GM23338 (cell line): ENCODE results near the gene EGLN2. TPM values are rescaled to one million over a fixed set of nuclear protein-coding genes. Genes with fewer than 3 reads are reported as not detected.
A peak's percentile ranks its signal among the peaks of the same experiment; 100 is the strongest.

ENCODE experiments used
- ATAC-seq: fragments of 200-7000 bp; cut with Tn5 transposase; 3 replicates; pipeline ENCODE4 v1.9.1; 2020
- DNase-seq: peaks from one replicate; pipeline ENCODE4 v3.0.0-alpha.2; 2015; ENCODE audit warnings: low spot score
- H2AFZ ChIP-seq: fragments of 200-600 bp; sonication (generic); 2 replicates; pipeline ENCODE4 v1.8.0; 2016; ENCODE audit warnings: antibody characterized with exemption, mild to moderate bottlenecking, moderate library complexity
- H3F3A ChIP-seq: fragments of 200-600 bp; sonication (generic); replicated peaks from 2 replicates; pipeline ENCODE4 v1.8.0; 2017; ENCODE audit warnings: antibody characterized with exemption, mixed run types, low read depth
- H3K27ac ChIP-seq: fragments of 200-600 bp; sonication (generic); 2 replicates; pipeline ENCODE4 v1.6.1; 2016; ENCODE audit warnings: low read depth
- H3K27me3 ChIP-seq: fragments of 200-600 bp; sonication (generic); 2 replicates; pipeline ENCODE4 v1.8.0; 2016; ENCODE audit warnings: mild to moderate bottlenecking, mixed run types, moderate library complexity; ENCODE audit not compliant: insufficient read depth
- H3K36me3 ChIP-seq: fragments of 200-600 bp; sonication (generic); 2 replicates; pipeline ENCODE4 v1.8.0; 2016; ENCODE audit warnings: mild to moderate bottlenecking; ENCODE audit not compliant: insufficient read depth
- H3K4me1 ChIP-seq: fragments of 200-600 bp; sonication (generic); 2 replicates; pipeline ENCODE4 v1.8.0; 2016; ENCODE audit warnings: mild to moderate bottlenecking, moderate library complexity; ENCODE audit not compliant: insufficient read depth
- H3K4me2 ChIP-seq: fragments of 200-600 bp; sonication (generic); 2 replicates; pipeline ENCODE4 v1.7.1; 2017; ENCODE audit warnings: mixed run types
- H3K4me3 ChIP-seq: fragments of 200-600 bp; sonication (generic); 2 replicates; pipeline ENCODE4 v1.6.1; 2016; ENCODE audit warnings: mixed run types
- H3K79me2 ChIP-seq: fragments of 200-600 bp; sonication (generic); replicated peaks from 2 replicates; pipeline ENCODE4 v1.8.0; 2017; ENCODE audit warnings: mild to moderate bottlenecking; ENCODE audit not compliant: insufficient read depth
- H3K9me2 ChIP-seq: fragments of 200-600 bp; sonication (generic); 2 replicates; pipeline ENCODE4 v1.8.0; 2017; ENCODE audit not compliant: insufficient read depth
- H4K20me1 ChIP-seq: fragments of 200-600 bp; sonication (generic); replicated peaks from 2 replicates; pipeline ENCODE4 v1.8.0; 2017; ENCODE audit warnings: mild to moderate bottlenecking; ENCODE audit not compliant: insufficient read depth
- H3K27ac Mint-ChIP-seq: 2 replicates; pipeline ENCODE4 v1.8.0; 2020; ENCODE audit warnings: inconsistent platforms, mild to moderate bottlenecking, moderate library complexity, mixed read lengths
- H3K27me3 Mint-ChIP-seq: 3 replicates; pipeline ENCODE4 v1.8.0; 2022; ENCODE audit warnings: low read depth, mild to moderate bottlenecking, moderate library complexity, mixed read lengths, inconsistent platforms; ENCODE audit not compliant: insufficient read depth, poor library complexity
- H3K36me3 Mint-ChIP-seq: 3 replicates; pipeline ENCODE4 v1.8.0; 2021; ENCODE audit warnings: low read depth, mild to moderate bottlenecking, inconsistent platforms, moderate library complexity, mixed read lengths
- H3K4me1 Mint-ChIP-seq: 3 replicates; pipeline ENCODE4 v1.8.0; 2020; ENCODE audit warnings: mild to moderate bottlenecking, inconsistent platforms, mixed read lengths
- H3K4me3 Mint-ChIP-seq: 3 replicates; pipeline ENCODE4 v1.8.0; 2021; ENCODE audit warnings: moderate library complexity, mild to moderate bottlenecking, inconsistent platforms, mixed read lengths
- H3K9me3 Mint-ChIP-seq: 3 replicates; pipeline ENCODE4 v1.8.0; 2020; ENCODE audit warnings: moderate library complexity, mild to moderate bottlenecking, inconsistent platforms, mixed read lengths
- CREB1 ChIP-seq: fragments of 250-450 bp; sonication (Bioruptor Pico); IDR thresholded peaks from 2 replicates; pipeline ENCODE4 v1.5.0; 2020; ENCODE audit warnings: low read depth, mild to moderate bottlenecking, moderate library complexity
- CTCF ChIP-seq, 2 experiments: fragments of 200-600 bp in 1 of 2; sonication (generic) in 1 of 2; conservative IDR thresholded peaks; 2 replicates each; pipeline versions ENCODE4 v1.5.1 to v1.6.1; 2016 to 2017; ENCODE audit warnings: antibody characterized with exemption in 2 of 2, low read depth in 2 of 2, mild to moderate bottlenecking in 2 of 2, moderate library complexity in 1 of 2
- EZH2 ChIP-seq: fragments of 200-600 bp; sonication (generic); IDR thresholded peaks from one replicate; pipeline ENCODE4 v1.8.0; 2017; ENCODE audit warnings: antibody characterized with exemption, mild to moderate bottlenecking, low read depth; ENCODE audit not compliant: unreplicated experiment
- EZH2phosphoT487 ChIP-seq: fragments of 200-600 bp; sonication (generic); IDR thresholded peaks from one replicate; pipeline ENCODE4 v1.8.1; 2018; ENCODE audit warnings: antibody characterized with exemption; ENCODE audit not compliant: unreplicated experiment
- JUNB ChIP-seq: IDR thresholded peaks from one replicate; pipeline ENCODE4 v1.6.1; 2016; ENCODE audit warnings: antibody characterized with exemption; ENCODE audit not compliant: unreplicated experiment
- NANOG ChIP-seq: IDR thresholded peaks from 2 replicates; pipeline ENCODE4 v1.6.1; 2016; ENCODE audit warnings: antibody characterized with exemption, borderline replicate concordance
- POLR2AphosphoS5 ChIP-seq: IDR thresholded peaks from 2 replicates; pipeline ENCODE4 v1.6.1; 2016; ENCODE audit warnings: antibody characterized with exemption, low read depth
- STAT1 ChIP-seq: IDR thresholded peaks from one replicate; pipeline ENCODE4 v1.6.1; 2016; ENCODE audit warnings: antibody characterized with exemption; ENCODE audit not compliant: unreplicated experiment
- ZNF114 ChIP-seq: fragments of 250-450 bp; sonication (Bioruptor Pico); IDR thresholded peaks from 2 replicates; pipeline ENCODE4 v1.5.0; 2020; ENCODE audit warnings: mild to moderate bottlenecking, moderate library complexity
- ZNF331 ChIP-seq: fragments of 250-450 bp; sonication (Bioruptor Pico); IDR thresholded peaks from 2 replicates; pipeline ENCODE4 v1.5.0; 2020; ENCODE audit warnings: low read depth, mild to moderate bottlenecking, moderate library complexity
- ZNF462 ChIP-seq: fragments of 250-450 bp; sonication (Bioruptor Pico); IDR thresholded peaks from 2 replicates; pipeline ENCODE4 v1.5.0; 2020; ENCODE audit warnings: mild to moderate bottlenecking, moderate library complexity
- polyA plus RNA-seq: library from polyadenylated mRNA; unstranded; fragments of >200 nt; fragmentation: Nextera tagmentation; extraction: Ambion mirVana; gene quantifications from 2 replicates; pipeline ENCODE4 v1.2.1, GENCODE V29; 2016
- total RNA-seq: library from RNA; depleted of rRNA; stranded (reverse); fragments of >200 nt; shearing (Covaris generic); gene quantifications from 2 replicates; pipeline ENCODE4 v1.2.3, GENCODE V29; 2014
- TF ChIP-seq, protein P1 (sequence below): IDR thresholded peaks from one replicate; pipeline ENCODE4 v1.6.1; 2018; ENCODE audit warnings: antibody characterized with exemption; ENCODE audit not compliant: unreplicated experiment
- TF ChIP-seq, protein P2 (sequence below): IDR thresholded peaks from 2 replicates; pipeline ENCODE4 v1.6.1; 2016; ENCODE audit warnings: antibody characterized with exemption

Gene EGLN2
- total and polyA plus RNA-seq, 2 experiments from 2014 or later = 59.9 to 118 TPM

DNA sequence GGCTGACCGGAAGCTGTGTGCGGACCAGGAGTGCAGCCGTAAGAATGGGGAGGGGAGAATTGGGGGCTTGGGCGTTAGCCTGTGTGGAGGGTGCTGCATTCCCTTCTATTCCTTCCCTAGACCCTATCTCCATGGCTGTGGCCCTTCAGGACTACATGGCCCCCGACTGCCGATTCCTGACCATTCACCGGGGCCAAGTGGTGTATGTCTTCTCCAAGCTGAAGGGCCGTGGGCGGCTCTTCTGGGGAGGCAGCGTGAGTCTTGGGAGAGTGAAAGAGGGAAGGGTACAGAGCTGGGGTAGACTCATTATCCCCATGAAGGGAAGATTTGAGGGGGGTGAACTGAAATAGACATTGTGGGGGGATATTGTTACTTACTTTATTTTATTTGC is 23.4 kb upstream of the EGLN2 start:
- H3K9me2 ChIP-seq = no peaks in the 10 kb centered on the region
- ATAC-seq = no peak
- Mint-ChIP-seq H3K4me3 (no peak overlapping the region), H3K27ac (peak overlapping the region; percentile 72), H3K27me3 (peaks cover 15% of the 10 kb centered on the region), H3K36me3 (peaks cover 9% of the 10 kb centered on the region; the same call in 2 of the 3 replicates), H3K4me1 (peaks cover 20% of the 10 kb centered on the region), H3K9me3 (peaks cover 7% of the 10 kb centered on the region)
- H3F3A ChIP-seq = peaks cover 5% of the 10 kb centered on the region; the same call in 1 of the 2 replicates
- H3K79me2 ChIP-seq = peaks cover 5% of the 10 kb centered on the region
- TF ChIP-seq EZH2 (no peak), ZNF114 (no peak), ZNF331 (no peak), CREB1 (CRISPR knock-in tag) (no peak), EZH2phosphoT487 (no peak), POLR2AphosphoS5 (no peak), NANOG (no peak), JUNB (no peak), CTCF (conservative IDR thresholded peaks at IDR 0.05; ENCODE audit: low read depth in 2 of 2) (no peak), STAT1 (no peak), ZNF462 (CRISPR knock-in tag) (no peak)
- TF ChIP-seq, protein P1, sequence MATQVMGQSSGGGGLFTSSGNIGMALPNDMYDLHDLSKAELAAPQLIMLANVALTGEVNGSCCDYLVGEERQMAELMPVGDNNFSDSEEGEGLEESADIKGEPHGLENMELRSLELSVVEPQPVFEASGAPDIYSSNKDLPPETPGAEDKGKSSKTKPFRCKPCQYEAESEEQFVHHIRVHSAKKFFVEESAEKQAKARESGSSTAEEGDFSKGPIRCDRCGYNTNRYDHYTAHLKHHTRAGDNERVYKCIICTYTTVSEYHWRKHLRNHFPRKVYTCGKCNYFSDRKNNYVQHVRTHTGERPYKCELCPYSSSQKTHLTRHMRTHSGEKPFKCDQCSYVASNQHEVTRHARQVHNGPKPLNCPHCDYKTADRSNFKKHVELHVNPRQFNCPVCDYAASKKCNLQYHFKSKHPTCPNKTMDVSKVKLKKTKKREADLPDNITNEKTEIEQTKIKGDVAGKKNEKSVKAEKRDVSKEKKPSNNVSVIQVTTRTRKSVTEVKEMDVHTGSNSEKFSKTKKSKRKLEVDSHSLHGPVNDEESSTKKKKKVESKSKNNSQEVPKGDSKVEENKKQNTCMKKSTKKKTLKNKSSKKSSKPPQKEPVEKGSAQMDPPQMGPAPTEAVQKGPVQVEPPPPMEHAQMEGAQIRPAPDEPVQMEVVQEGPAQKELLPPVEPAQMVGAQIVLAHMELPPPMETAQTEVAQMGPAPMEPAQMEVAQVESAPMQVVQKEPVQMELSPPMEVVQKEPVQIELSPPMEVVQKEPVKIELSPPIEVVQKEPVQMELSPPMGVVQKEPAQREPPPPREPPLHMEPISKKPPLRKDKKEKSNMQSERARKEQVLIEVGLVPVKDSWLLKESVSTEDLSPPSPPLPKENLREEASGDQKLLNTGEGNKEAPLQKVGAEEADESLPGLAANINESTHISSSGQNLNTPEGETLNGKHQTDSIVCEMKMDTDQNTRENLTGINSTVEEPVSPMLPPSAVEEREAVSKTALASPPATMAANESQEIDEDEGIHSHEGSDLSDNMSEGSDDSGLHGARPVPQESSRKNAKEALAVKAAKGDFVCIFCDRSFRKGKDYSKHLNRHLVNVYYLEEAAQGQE = no peak
- TF ChIP-seq, protein P2, sequence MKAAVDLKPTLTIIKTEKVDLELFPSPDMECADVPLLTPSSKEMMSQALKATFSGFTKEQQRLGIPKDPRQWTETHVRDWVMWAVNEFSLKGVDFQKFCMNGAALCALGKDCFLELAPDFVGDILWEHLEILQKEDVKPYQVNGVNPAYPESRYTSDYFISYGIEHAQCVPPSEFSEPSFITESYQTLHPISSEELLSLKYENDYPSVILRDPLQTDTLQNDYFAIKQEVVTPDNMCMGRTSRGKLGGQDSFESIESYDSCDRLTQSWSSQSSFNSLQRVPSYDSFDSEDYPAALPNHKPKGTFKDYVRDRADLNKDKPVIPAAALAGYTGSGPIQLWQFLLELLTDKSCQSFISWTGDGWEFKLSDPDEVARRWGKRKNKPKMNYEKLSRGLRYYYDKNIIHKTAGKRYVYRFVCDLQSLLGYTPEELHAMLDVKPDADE = no peak
- no peak overlapping the region for H3K4me2 ChIP-seq
- peaks cover 11% of the 10 kb centered on the region for H3K4me1 ChIP-seq
- no peaks in the 10 kb centered on the region for H3K27me3 ChIP-seq
- H4K20me1 ChIP-seq = no peaks in the 10 kb centered on the region
- H2AFZ ChIP-seq = no peak overlapping the region
- no peak overlapping the region for H3K27ac ChIP-seq
- H3K4me3 ChIP-seq = no peak overlapping the region
- no peaks in the 10 kb centered on the region for H3K36me3 ChIP-seq
- no peak for DNase-seq
